Left kidney (tissue), 2 donors: ENCODE data around the gene G6PC3. TPM values are rescaled to one million over a fixed set of nuclear protein-coding genes. Genes with fewer than 3 reads are reported as not detected.
A peak's percentile ranks its signal among the peaks of the same experiment; 100 is the strongest.

Experiments
- DNase-seq: peaks from one replicate; pipeline ENCODE4 v3.0.0-alpha.2; 2013
- polyA plus RNA-seq: library from polyadenylated mRNA; unstranded; fragments of 120-200 nt; gene quantifications from one replicate; pipeline ENCODE4 v1.2.1, GENCODE V29; 2013; ENCODE audit not compliant: insufficient read length

The G6PC3 gene
- polyA plus RNA-seq, 1 donor = 69.6 TPM

DNA sequence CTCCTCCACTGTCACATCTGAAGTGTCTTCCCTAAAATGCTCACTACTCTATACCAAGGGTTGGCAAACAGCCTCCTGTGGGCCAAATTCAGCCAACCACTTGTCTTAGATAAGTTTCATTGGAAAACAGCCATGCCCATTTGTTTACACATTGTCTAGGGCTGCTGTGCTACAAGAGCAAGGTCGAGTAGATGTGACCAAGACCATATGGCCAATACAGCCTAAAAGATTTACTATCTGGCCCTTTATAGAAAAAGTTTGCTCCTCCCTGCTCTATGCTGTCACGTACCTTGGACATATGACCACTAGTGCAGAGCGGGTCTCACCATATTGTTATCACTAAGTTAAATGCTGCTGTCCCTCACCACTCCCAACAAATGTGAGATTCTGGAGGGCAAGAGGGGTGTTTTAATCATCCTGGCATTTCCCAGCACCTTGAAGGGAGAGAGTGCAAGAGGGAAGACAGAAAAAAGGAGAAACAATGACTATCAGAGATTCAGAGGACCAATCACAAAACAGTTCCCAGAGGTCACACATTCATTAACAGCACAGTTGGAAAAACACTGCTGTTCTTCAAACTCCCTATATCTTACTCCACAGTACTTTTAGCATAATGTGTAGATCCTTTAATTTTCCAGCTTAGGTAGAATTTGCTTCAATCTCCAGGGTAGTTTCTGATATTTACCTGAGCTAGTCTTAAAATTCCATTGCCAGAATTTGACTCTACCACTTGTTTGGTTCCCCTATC lies 17.2 kb upstream of the G6PC3 start:
- no peak for DNase-seq

DNA sequence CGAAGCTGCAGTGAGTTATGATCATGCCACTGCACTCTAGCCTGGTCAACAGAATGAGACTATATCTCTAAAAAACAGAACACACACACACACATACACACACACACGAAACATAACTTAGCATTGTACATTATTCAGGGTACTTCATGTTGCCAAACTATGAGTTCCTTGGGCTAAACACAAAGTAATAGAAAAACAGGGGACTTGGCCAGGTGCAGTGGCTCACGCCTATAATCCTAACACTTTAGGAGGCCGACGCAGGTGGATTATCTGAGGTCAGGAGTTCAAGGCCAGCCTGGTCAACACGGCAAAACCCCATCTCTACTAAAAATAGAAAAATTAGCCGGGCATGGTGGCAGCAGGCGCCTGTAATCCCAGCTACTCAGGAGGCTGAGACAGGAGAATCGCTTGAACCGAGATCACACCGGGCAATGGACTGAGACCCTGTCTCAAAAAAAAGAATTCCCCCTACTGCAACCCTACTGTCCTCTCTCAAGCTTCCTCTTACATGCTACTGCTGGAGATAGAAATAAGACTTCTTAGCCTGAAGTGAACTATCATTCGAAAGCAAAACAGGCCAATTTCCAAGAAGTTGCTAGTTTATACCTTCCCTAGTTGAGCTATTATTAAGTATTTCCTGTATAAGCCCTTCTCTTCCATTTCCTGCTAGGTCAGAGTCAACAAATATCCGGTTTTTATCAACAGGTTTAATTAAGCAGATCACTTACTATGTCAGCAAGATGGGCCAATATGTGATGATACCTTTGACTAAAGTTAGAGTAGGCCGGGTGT lies 11.2 kb upstream of the G6PC3 start:
- DNase-seq = no peak

DNA sequence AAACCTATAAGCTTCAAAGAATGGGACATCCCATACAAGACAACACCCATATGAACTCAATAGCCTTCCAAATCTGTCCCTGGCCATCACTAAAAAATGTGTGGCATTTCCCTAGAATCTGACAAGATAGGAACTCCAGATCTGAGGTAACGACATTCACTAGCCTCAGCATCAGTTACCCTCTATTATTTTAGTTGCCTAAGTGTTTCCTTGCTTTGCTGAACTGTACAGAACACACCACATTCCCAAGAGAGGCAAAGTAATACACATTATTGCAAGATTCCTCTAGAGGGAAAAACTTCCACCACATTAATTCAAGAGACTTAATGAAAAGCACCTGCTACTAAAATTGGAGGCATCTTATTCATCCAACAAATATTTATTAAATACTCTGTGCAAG lies 9.1 kb upstream of the G6PC3 start:
- DNase-seq = no peak

DNA sequence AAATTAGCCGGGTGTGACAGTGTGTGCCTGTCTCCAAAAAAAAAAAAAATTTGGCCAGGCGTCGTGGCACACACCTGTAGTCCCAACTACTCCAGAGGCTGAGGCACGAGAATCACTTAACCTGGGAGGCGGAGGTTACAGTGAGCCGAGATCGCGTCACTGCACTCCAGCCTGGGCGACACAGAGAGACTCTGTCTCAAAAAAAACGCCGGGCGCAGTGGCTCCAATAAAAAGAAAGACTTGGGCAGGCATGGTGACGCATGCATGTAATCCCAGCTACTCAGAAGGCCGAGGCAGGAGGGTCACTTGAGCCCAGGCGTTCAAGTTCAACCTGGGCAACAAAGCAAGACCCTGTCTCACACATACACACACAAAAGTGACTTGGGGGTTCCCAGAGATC lies 7.7 kb upstream of the G6PC3 start:
- DNase-seq = no peak

DNA sequence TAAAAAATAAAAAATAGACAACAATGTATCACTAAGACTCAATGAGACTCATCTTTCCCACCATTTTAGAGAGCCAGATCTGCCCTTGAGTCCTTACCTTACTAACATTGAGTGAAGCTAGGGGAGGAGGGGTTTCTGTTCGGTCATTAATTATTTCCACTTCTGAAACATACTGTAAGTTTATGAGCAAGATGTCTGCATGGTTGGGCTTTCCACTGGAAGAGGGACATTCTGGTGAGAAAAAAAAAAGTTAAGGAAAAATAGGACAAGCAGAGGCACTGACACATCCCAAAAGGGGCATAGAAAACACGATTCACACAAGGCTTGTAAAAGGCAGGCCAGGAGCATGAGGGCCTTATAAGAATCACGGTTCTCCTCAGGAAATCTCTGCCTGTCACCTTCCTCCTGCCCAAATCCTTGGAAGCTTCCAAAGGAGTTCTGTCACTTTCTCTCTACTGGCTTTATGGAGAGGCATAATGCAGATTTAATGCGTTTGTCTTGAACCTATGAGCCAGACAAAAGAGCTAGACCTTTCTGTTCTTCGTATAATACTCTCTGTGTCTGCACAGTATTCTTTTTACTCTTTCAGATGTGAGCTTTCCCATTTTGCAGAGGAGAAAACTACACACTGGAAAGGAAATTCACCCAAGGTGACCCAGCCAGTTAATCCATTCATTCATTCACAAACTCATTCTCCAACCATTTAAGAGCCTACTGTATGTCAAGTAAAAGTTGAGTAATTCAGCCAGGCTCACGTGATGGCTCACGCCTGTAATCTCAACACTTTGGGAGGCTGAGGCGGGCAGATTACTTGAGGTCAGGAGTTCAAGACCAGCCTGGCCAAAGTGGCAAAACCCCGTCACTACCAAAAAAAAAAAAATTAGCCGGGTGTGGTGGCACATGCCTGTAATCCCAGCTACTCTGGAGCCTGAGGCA lies 6.6 kb upstream of the G6PC3 start:
- DNase-seq = no peak

DNA sequence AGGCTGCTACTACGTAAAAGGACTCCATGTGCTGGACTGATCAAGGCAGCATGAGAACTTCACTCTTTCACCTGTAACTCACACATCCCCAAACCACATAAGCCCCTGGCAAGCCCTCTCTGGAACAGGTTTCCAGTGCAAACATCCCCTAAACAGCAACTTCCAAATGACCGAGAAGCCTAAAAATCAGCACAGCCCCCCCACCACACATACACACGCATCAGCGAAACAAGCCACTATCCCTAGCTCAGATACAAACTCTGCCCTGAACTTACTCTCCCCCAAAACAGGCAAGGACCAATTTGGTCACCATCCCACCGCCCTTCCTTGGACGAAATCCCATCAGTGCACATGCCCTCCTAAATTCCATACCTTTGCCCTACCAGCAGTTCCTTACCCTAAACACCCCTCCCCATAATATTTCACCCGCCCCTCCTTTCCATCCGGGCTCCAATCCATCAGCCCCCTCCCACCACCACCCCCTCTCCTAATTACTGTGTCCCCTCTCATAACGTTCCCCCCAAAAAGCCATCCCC lies 4.8 kb upstream of the G6PC3 start:
- no peak for DNase-seq

DNA sequence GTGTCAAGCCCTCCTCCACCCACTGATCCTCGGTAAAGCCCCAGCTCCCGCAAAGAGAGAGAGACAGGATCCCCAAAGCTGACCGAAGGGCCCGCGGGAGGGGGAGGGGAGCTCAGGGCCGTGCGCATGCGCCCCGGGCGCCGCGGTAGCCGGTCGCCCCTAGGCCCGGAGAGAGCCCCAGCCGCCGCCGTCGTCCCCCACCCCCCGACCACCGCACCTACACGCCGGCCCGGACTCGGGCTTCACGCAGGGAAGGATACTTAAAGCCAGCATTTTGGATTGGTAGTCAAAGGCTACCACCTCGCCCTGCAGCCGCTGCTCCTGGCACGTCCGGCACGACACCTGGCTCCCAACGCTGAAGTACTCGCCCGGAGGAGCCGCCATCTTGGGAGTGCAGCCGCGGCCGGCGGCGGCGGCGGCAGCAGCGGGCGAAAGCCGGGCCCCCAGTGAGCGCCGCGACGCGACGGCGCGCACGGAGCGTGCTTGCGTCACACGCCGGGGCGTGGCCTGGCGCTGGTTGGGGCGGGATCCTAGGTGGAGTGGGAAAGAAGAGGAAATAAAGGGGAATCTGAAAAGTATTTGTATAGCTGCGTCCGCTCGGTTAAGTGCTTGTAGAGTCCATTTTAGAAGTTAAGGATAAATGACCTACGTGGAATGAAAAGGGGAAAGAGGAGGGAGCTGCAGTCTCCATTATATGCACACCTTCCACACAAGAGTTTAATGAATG lies 4.2 kb upstream of the G6PC3 start, which contains the start of gene LSM12:
LSM12 (minus strand) TSS at position 468 of the 727 bp plus-strand sequence; CDS start at position 384, 84 bp downstream.
- peak; percentile 93 for DNase-seq

DNA sequence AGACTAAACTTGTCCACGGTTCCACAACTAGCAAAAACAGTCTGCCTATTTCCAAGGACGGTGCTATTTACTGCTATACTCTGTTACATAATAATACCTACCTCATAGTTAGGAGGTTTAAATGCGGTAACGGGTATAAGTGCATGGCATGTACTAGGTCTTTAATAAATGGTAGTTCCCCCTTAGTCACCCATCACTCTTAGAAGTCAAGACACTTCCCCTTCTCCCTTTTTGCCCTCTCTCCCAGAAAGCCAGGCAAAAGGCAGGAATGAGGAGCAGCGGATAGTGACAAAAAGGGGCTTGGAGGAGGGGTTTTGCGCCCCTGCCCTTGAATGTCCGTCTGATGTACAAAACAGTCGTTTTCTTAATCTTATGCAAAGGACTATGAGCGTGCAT lies 3.0 kb upstream of the G6PC3 start:
- no peak for DNase-seq

DNA sequence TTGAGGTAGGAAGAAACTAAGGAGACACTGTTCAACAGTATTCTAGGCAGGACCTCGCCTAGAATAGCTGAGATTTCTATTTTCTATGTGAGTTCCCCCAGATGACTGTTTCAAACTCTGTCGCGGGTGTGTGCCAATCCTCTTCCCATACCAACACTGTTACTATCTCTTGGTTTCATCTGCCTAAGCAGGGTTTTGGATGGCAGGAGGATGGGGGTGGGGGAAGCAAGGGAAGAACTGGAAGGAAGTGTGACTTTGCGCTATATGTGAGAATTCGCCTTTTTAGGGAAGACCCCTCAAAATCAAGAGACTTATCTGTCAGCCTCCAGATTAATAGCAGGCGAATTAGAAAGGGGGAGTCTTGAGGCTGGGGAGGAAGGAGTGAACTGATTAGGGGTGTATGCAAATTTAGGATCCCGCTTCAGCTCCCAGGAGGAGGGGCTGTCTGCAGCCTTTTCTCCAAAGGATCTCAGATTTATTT lies 521 bp upstream of the G6PC3 start:
- no peak for DNase-seq

DNA sequence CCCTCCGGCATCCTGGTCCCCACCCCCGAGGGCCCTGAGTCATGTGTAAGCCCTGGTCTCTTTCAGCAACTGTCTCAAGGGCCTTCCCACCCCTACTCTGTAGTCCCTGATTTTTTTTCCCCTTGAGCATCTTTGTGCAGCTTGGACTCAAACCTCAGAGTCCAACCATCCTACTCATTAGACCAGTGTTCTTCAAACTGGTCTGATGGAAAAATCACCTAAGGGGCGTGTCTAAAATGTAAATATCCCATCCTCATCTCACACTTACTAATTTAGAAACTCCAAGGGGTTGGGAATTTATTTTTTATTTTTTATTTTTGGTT lies 624 bp downstream of the G6PC3 start:
- no peak for DNase-seq

DNA sequence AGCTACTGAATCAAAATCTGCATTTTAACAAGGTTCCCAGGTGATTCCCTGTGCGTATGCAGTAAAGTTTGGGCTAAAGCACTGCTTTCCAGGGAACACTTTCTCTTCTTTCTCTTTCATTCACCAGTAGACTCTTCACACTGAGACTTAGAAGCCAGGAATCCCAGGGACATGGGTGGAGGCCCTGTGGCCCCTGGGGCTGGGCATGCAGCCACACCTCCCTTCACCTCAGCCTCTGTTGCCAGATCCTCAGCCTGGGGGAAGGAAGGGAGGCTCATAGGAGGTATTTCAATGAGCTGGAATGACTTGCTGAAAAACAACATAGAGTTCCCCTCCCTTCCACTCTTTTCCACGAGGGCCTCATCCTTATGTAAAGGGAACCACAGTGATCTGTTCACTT lies 1.2 kb downstream of the G6PC3 start:
- no peak for DNase-seq

DNA sequence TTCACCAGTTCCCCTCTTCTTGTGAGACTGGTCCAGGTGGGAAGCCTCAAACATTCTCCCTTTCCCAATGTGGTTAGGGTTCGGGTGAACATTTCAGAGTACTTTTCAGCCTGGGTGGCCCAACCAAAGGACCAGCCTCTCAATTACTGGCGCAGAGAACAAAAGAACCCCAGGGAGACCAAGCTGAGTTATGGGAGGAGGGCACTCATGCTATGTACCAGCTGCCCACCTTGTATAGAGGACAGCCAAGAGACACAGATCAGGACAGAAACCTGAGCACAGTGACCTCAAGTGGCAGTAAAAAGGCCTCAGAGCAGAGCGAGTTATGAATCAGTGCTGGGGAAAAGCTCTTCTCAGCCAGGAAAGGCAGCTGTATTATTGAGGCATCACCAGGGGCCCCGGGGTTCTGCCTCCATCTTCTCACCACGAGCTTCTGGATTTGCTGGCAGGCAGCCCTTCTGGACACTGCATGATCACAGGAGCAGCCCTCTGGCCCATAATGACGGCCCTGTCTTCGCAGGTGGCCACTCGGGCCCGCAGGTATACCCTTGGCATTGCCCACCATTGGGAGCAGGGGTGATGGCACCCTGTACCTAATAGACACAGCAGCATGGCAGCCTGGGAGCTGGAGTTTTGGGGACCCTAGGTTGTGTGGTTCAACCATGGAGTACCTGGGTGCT lies 3.8 kb downstream of the G6PC3 start:
- DNase-seq = no peak

DNA sequence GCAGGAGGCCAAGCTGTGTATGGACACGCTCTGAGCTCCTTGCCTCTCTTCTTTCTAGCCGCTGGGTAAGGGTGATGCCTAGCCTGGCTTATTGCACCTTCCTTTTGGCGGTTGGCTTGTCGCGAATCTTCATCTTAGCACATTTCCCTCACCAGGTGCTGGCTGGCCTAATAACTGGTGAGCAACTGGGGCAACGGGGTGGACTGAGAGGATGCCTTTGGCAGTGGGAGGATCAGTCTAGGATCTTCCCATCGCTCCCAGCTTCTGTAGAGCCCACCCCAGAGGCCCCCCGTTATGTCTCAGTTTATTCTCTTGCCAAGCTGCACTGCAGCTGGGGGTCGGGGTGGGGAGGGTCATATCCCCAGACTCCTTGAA lies 4.4 kb downstream of the G6PC3 start:
- DNase-seq = no peak

DNA sequence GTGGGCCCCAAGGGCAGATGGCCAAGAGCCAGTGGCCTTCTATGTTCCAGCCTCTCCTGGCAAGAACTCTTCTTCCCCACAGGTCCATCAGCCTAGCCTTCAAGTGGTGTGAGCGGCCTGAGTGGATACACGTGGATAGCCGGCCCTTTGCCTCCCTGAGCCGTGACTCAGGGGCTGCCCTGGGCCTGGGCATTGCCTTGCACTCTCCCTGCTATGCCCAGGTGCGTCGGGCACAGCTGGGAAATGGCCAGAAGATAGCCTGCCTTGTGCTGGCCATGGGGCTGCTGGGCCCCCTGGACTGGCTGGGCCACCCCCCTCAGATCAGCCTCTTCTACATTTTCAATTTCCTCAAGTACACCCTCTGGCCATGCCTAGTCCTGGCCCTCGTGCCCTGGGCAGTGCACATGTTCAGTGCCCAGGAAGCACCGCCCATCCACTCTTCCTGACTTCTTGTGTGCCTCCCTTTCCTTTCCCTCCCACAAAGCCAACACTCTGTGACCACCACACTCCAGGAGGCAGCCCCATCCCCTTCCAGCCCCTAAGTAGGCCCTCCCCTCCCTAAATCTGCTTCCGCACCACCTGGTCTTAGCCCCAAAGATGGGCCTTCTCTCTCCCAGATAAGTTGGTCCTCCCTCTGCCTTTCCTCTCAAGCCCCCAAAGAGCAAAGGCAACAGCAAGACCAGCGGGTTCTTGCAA lies 5.2 kb downstream of the G6PC3 start:
- no peak for DNase-seq

DNA sequence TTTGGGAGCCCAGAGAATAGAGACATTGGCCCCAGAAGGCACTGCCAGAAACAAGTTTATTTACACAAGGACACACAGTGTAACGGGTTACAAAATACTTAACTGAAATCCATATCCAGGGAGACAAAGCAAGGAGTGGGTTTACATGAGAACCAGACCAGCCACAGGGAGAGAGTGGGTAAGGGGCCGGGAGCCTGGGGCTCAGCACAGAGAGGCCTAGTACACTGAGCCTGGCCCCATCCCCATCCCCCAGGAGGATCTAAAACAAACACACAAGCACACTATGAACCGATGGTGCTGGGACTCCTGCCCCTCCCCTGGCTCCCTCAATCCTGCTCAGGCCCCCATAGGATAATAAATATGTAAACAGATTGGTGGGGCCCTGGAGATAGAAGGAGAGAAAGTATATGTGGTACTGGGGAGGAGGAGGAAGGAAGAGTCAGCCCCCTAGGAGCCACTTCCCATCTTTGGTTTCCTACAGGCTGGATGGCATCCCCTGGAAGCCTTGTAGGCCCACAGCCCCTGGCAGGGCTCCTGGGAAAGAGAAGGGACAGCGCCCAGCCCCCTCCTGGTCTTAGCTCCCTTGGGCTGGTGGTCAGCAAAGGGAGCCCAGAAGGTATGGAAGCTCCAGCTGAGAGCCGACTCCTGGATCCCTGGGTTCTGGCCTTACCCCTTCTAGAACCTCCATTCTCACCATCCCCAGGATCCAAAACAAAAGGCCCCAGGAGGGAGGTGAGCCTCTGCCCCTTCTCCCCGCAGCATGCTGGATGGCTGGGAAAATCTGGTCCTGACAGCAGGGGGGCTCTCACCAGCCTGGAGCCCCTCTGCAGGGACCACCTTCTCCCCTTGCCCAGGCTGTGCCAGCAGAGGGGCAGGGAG lies 6.4 kb downstream of the G6PC3 start:
- DNase-seq = no peak

DNA sequence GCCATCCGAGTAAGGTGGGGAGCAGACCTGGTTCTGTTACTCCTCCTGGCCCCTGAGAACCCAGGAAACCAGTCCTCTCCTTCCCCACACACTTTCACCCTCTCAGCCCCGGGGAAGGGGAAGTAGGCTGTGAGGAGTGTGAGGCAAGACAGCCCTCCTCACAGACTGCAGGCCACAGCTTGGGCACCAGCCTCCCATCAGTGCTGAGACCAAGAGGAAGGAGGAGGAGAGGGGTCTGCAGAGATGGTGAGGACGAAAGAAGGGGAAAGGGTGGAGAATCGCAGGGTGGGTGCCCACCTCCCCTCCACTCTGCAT lies 7.0 kb downstream of the G6PC3 start:
- no peak for DNase-seq

DNA sequence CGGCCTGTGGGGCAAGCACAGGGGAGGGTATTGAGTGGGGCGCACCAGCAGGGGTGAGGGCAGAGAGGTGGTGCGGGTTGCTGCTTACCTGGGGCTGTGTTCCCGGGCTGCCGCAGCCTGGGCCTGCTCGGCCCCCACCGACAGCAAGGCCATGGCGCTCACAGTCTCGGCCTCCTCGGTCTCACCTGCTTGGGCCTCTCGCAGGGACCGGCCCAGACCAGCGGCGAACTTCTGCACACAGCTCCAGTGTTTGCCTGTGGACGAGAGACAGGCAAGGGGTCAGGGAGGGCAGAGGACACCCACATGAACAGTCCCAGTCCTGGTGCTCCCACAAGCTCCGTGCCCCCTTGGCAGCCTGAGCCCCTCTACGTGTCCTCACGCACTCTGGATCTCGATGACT lies 7.9 kb downstream of the G6PC3 start:
- no peak for DNase-seq

DNA sequence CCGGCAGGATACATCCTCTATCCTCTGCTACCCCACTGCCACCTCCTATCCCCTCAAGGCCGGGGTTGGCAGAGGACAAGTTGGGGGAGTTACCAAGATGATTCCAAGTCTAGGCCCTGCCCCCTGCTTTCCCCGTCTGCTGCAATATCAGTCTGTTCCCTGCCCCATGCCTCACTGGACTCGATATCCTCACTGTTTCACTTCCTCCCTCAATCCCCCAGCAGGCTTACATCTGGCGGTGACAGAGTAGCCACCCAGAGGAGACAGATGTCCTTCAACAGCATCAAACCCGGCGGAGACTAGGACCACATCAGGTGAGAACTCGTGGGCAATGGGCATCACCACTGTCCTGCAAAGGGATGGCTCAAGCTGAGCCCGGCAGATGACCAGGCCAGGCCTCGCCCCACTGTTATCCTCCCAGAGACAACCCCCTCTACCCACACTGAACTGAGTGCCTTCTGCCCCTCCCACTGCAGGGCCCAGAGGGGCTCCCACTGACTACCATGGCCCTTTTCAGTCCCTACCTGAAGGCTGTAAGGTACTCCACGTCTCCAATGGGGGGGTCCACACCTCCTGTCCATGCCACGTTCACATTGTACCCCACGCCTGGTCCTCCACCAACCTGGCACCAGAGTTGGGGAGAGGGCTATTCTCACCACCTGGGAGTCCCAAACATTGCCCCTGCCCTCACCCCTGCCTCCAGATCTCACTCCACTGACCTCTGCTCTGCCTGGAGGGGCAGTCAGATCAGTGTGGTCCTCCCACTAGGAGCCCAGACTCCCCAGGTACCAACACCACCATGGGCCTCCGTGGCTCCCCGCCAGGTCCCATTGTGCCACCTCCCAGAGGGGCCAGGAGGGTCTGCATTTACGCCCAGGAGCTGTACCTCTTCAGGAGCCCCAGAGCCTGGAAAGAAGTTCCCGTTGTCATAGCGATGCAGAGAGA lies 9.6 kb downstream of the G6PC3 start:
- DNase-seq = no peak
